GM19397 (cell line): ENCODE data around the gene CLDN19.

Experiments used
- ATAC-seq: cut with Tn5 transposase; IDR thresholded peaks from one replicate; pipeline ENCODE4 v1.9.1; 2021; ENCODE audit warnings: mild to moderate bottlenecking, moderate library complexity; ENCODE audit not compliant: unreplicated experiment

CLDN19 gene

GRCh38 chr1:42739753-42740700 lies at the start of gene CLDN19:
Gene CLDN19 (minus strand): TSS chr1:42740236. CDS start chr1:42740063, 173 bp downstream.
- ATAC-seq, result no peak

GRCh38 chr1:42788021-42788420 lies 48.0 kb upstream of the CLDN19 start:
- no peak for ATAC-seq

- no peak for ATAC-seq
Measured at GRCh38 chr1:42786097-42786496, 46.1 kb upstream of the CLDN19 start.

- ATAC-seq, result no peak
Measured at GRCh38 chr1:42784946-42785693, 45.1 kb upstream of the CLDN19 start, which contains the start of gene TMEM269. Gene TMEM269 (plus strand): TSS chr1:42784991. CDS start chr1:42789894, 4,903 bp downstream.

- no peak for ATAC-seq
Measured at GRCh38 chr1:42784547-42784945, 44.5 kb upstream of the CLDN19 start.

- ATAC-seq, result no peak
Measured at GRCh38 chr1:42783092-42783491, 43.1 kb upstream of the CLDN19 start.

GRCh38 chr1:42780176-42780575 lies 40.1 kb upstream of the CLDN19 start:
- ATAC-seq, result no peak

GRCh38 chr1:42779725-42780124 lies 39.7 kb upstream of the CLDN19 start:
- ATAC-seq, result no peak

GRCh38 chr1:42777852-42778251 lies 37.8 kb upstream of the CLDN19 start:
- ATAC-seq, result no peak

- no peak for ATAC-seq
Measured at GRCh38 chr1:42776502-42776901, 36.5 kb upstream of the CLDN19 start.

GRCh38 chr1:42774928-42775526 lies 35.0 kb upstream of the CLDN19 start:
- ATAC-seq, result no peak

- no peak for ATAC-seq
Measured at GRCh38 chr1:42773420-42773819, 33.4 kb upstream of the CLDN19 start.

- ATAC-seq, result no peak
Measured at GRCh38 chr1:42769811-42770210, 29.8 kb upstream of the CLDN19 start.

- no peak for ATAC-seq
Measured at GRCh38 chr1:42768172-42768571, 28.1 kb upstream of the CLDN19 start.

- peak; percentile 30 for ATAC-seq
Measured at GRCh38 chr1:42767510-42768000, 27.5 kb upstream of the CLDN19 start.

GRCh38 chr1:42766741-42767509 lies 26.9 kb upstream of the CLDN19 start, which contains the start of the genes C1orf50 and P3H1:
Gene C1orf50 (plus strand): TSS chr1:42767249. CDS start chr1:42767312, 63 bp downstream.
Gene P3H1 (minus strand): TSS chr1:42767028. CDS start chr1:42766971, 57 bp downstream.
- peak; percentile 88 for ATAC-seq

GRCh38 chr1:42765832-42766740 lies 26.1 kb upstream of the CLDN19 start:
- ATAC-seq, result peak; percentile 19

- ATAC-seq, result no peak
Measured at GRCh38 chr1:42765269-42765668, 25.2 kb upstream of the CLDN19 start.

- ATAC-seq, result no peak
Measured at GRCh38 chr1:42762269-42762668, 22.2 kb upstream of the CLDN19 start.
